ENCODE results near the gene DISP3.

DNA sequence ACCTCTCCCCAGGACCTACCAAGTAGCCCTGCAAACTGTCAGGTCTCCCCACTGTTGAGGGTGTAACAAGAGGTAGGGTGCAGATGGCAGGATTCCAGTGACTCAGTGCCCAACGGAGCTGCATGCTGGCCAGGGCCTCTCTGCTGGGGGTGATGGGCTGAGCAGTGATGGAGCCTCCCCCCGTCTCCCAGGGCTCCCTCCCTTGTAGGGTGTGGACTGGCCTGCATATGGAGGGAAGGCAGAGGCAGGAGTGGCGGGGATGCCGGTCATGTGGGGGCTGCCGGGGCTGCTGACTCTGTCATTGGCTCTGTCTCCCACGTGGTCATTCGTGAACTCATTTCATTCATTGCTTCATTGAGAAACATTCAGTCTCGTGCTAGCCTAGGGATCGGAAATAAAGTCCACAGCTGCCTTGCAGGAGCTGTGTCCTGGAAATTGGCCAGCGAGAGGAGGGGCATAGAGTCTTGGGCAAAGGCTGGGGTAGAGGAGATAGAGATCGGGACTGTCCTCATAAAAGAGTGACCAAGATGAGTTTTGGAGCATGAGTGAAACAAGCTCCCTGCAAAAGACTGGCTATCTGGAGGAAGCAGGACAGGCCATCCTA lies 22.9 kb upstream of the DISP3 start:
- TF ChIP-seq, protein P1, sequence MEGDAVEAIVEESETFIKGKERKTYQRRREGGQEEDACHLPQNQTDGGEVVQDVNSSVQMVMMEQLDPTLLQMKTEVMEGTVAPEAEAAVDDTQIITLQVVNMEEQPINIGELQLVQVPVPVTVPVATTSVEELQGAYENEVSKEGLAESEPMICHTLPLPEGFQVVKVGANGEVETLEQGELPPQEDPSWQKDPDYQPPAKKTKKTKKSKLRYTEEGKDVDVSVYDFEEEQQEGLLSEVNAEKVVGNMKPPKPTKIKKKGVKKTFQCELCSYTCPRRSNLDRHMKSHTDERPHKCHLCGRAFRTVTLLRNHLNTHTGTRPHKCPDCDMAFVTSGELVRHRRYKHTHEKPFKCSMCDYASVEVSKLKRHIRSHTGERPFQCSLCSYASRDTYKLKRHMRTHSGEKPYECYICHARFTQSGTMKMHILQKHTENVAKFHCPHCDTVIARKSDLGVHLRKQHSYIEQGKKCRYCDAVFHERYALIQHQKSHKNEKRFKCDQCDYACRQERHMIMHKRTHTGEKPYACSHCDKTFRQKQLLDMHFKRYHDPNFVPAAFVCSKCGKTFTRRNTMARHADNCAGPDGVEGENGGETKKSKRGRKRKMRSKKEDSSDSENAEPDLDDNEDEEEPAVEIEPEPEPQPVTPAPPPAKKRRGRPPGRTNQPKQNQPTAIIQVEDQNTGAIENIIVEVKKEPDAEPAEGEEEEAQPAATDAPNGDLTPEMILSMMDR (conservative IDR thresholded peaks at IDR 0.05; ENCODE audit: low read length) = no peak
- TF ChIP-seq EZH2phosphoT487 (IDR thresholded peaks at IDR 0.05; ENCODE audit: borderline replicate concordance, low read depth, low read length) = no peak
